ENCODE measurements around the gene DMXL1.
A peak's percentile ranks its signal among the peaks of the same experiment; 100 is the strongest.

Gene DMXL1

DNA sequence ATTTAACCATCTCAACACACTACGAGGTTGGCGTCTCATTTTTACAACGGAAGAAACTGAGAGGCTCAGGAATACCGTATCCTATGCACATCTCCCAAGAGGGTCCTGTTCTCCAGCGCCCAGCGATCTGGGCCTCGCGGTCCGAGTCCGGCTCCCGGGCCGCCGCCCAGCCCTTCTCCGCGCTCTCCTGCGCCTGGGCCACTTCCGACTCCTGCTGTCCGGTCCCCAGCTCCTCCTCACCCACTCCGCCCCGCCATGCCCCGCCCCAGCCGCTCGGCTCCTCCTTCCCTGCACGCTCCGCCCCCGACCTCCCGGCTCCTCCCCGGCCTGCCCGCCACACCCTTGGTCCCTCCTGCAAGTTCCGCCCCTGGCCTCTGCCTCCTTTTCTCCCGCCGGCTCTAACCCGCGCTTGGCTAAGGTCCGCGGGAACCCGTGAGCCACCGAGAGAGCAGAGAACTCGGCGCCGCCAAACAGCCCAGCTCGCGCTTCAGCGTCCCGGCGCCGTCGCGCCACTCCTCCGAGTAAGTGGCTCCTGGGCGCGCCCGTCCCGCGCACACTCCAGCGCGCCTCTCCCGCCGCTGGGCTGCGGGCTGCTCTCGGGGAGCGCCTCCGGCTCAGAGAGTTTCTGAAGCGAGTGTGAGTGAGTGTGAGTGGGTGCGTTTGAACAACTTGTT lies 197.6 kb downstream of the DMXL1 start:
- Histone ChIP-seq H3K9ac (ENCODE audit: low read length) (peak overlapping the region; percentile 92), H3K18ac (ENCODE audit: low read length) (peak overlapping the region; percentile 71)

DNA sequence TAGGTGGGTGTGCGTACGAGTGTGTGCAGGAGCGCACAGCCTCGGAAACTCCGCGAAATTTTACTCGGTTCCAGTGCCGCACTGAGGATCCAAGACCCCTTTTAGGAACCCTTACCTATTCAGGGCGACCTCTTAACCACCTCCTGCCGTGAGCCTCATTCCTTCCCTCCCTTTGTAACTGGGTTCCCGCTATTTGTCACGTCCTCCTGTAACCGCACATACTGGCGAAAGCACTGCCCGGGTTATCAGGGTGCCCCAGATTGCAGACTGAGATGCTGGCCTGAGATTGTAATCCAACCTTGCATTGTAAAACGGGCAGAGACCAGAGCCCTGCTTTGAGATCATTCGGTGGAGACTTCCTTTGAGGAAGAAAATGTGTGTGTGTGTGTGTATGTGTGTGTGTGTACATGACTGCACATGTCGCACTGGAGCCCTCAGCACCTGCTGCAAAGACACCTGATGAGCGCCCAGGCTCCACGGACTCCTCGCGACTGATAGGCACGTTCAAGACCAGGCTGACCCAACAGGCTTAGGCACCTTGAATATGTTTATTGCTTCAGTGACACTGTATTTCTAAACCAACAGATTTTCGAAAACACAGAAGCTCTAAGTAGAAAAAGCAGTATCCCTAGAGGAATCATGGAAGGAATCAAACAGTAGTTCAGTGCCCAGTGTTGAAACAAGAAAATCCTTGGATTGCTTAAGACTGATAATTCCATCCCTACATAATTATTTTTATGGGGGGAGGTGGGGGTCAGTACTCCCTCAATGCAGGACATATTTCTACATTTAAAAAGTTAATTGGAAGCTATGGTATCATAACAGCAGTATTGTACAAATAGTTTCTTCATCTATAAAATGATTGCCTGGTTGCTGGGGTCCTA lies 198.4 kb downstream of the DMXL1 start:
- Histone ChIP-seq H4K5ac (ENCODE audit: low read length) (no peak overlapping the region), H3K4me1 (ENCODE audit: control insufficient read depth, low read depth, low read length) (peaks cover 20% of the 10 kb centered on the region), H2AK5ac (ENCODE audit: low read length) (no peak overlapping the region), H3K27ac (ENCODE audit: low read depth, low read length) (peak overlapping the region; percentile 73), H3K23ac (ENCODE audit: low read length) (no peak overlapping the region), H2BK15ac (replicated peaks; ENCODE audit: low read depth) (no peak overlapping the region), H4K8ac (ENCODE audit: low read depth, low read length) (no peak overlapping the region), H3K9ac (ENCODE audit: low read length) (peak overlapping the region; percentile 92), H3K4ac (ENCODE audit: low read depth, low read length) (no peak overlapping the region), H3K56ac (ENCODE audit: low read length) (peak overlapping the region; percentile 94), H3K36me3 (ENCODE audit: control insufficient read depth, insufficient read depth, low read length) (no peaks in the 10 kb centered on the region), H2BK5ac (ENCODE audit: low read length) (no peak overlapping the region), H3K79me1 (ENCODE audit: low read length) (peaks cover 15% of the 10 kb centered on the region), H3K18ac (ENCODE audit: low read length) (peak overlapping the region; percentile 1), H2BK120ac (ENCODE audit: low read depth, low read length) (no peak overlapping the region), H3K27me3 (ENCODE audit: insufficient read depth, low read length, poor library complexity) (no peaks in the 10 kb centered on the region), H3K79me2 (ENCODE audit: control insufficient read depth, insufficient read depth, low read length) (peaks cover 4% of the 10 kb centered on the region), H3K4me3 (ENCODE audit: low read length) (peak overlapping the region; percentile 80), H3K4me2 (ENCODE audit: low read length) (peak overlapping the region; percentile 83)
- peak; percentile 63 for DNase-seq
- WGBS (ENCODE audit: extremely low coverage, insufficient coverage, low lambda C conversion rate) = no CpG with 5 or more reads among the region's 24 CpGs

More for the DNA sequence above, 197.6 kb downstream of the DMXL1 start:
- H2BK15ac ChIP-seq (replicated peaks; ENCODE audit: low read depth) = no peak overlapping the region
- WGBS (ENCODE audit: extremely low coverage, insufficient coverage, low lambda C conversion rate) = no CpG with 5 or more reads among the region's 65 CpGs
- H3K79me1 ChIP-seq (ENCODE audit: low read length) = peaks cover 11% of the 10 kb centered on the region
- H4K5ac ChIP-seq (ENCODE audit: low read length) = peak overlapping the region; percentile 99
- peak overlapping the region; percentile 94 for H3K4me2 ChIP-seq (ENCODE audit: low read length)
- no peaks in the 10 kb centered on the region for H3K27me3 ChIP-seq (ENCODE audit: insufficient read depth, low read length, poor library complexity)
- peaks cover 16% of the 10 kb centered on the region for H3K4me1 ChIP-seq (ENCODE audit: control insufficient read depth, low read depth, low read length)
- peak overlapping the region; percentile 73 for H3K27ac ChIP-seq (ENCODE audit: low read depth, low read length)
- no peak overlapping the region for H3K23ac ChIP-seq (ENCODE audit: low read length)
- no peak overlapping the region for H2BK120ac ChIP-seq (ENCODE audit: low read depth, low read length)
- peaks cover 4% of the 10 kb centered on the region for H3K79me2 ChIP-seq (ENCODE audit: control insufficient read depth, insufficient read depth, low read length)
- no peaks in the 10 kb centered on the region for H3K36me3 ChIP-seq (ENCODE audit: control insufficient read depth, insufficient read depth, low read length)
- peak overlapping the region; percentile 29 for H2BK5ac ChIP-seq (ENCODE audit: low read length)
- peak; percentile 97 for DNase-seq
- H3K4ac ChIP-seq (ENCODE audit: low read depth, low read length) = no peak overlapping the region
- H2AK5ac ChIP-seq (ENCODE audit: low read length) = no peak overlapping the region
- peak overlapping the region; percentile 80 for H3K4me3 ChIP-seq (ENCODE audit: low read length)
- peak overlapping the region; percentile 98 for H3K56ac ChIP-seq (ENCODE audit: low read length)
- H4K8ac ChIP-seq (ENCODE audit: low read depth, low read length) = no peak overlapping the region

DNA sequence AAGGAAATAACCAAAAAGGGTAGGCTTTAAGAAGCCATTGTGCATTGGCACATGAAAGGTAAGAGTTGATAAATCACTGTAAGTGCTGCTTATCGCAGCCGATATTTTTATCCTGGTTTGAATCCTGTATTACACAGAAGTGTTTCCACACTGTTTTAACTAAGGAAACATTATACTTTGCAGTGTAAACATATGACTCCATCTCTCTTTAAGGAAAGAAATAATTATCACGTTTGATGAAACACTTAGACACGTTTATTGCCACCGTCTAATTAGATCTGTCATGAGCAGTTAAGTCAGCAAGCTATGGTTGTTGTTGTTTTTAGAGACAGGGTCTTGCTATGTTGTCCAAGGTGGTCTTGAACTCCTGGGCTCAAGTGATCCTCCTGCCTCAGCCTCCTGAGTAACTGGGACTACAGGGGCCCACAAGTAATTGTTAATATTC lies 199.3 kb downstream of the DMXL1 start:
- Histone ChIP-seq H3K79me1 (ENCODE audit: low read length) (peaks cover 19% of the 10 kb centered on the region), H3K36me3 (ENCODE audit: control insufficient read depth, insufficient read depth, low read length) (no peaks in the 10 kb centered on the region), H3K27me3 (ENCODE audit: insufficient read depth, low read length, poor library complexity) (no peaks in the 10 kb centered on the region), H2BK120ac (ENCODE audit: low read depth, low read length) (no peak overlapping the region), H3K18ac (ENCODE audit: low read length) (no peak overlapping the region), H3K4me3 (ENCODE audit: low read length) (no peak overlapping the region), H3K4me1 (ENCODE audit: control insufficient read depth, low read depth, low read length) (peaks cover 25% of the 10 kb centered on the region), H4K5ac (ENCODE audit: low read length) (no peak overlapping the region), H4K8ac (ENCODE audit: low read depth, low read length) (no peak overlapping the region), H3K9ac (ENCODE audit: low read length) (no peak overlapping the region), H2BK15ac (replicated peaks; ENCODE audit: low read depth) (no peak overlapping the region), H2BK5ac (ENCODE audit: low read length) (no peak overlapping the region), H3K79me2 (ENCODE audit: control insufficient read depth, insufficient read depth, low read length) (peaks cover 4% of the 10 kb centered on the region), H3K23ac (ENCODE audit: low read length) (no peak overlapping the region), H3K27ac (ENCODE audit: low read depth, low read length) (no peak overlapping the region), H3K4me2 (ENCODE audit: low read length) (no peak overlapping the region), H2AK5ac (ENCODE audit: low read length) (no peak overlapping the region), H3K4ac (ENCODE audit: low read depth, low read length) (no peak overlapping the region), H3K56ac (ENCODE audit: low read length) (no peak overlapping the region)
- DNase-seq = no peak
- WGBS (ENCODE audit: extremely low coverage, insufficient coverage, low lambda C conversion rate) = no CpG with 5 or more reads among the region's 5 CpGs

DNA sequence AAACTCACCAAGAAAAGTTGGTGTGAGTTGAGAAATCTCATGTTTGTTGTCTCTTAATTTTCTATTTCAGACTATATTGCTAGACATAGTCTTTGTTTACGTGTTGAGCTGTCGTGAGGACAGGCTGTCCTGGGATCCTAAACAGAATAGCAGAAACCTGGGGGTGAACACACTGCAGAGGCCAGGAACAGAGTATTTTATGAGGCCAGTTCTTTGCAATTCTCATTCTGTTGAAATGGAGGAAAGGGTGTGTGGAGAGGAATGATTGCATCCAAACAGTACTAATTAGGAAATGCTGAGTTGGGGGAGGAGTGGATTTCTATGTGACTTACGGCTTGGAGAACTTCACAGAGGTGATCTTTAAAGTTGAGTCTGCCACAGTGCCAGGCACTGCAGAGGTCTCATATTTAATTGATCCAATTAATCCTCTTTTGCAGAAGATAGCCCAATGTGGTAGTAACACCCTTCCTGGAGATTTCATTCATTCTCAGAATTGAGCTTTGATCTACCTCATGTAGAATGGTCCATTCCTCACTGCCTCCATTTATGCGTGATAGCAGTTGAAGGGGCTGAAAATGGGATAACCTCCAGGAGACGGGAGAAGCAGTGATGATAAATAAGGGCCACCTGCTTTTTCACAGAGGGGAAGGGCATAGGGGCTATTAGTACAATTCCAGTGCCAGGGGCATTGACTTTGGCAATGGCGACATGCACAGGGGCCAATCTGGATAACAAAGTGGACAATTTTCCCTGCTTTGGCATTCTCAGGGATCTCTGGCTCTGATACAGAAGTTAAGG lies 200.3 kb downstream of the DMXL1 start:
- H3K4me1 ChIP-seq (ENCODE audit: control insufficient read depth, low read depth, low read length) = peaks cover 25% of the 10 kb centered on the region
- H3K27ac ChIP-seq (ENCODE audit: low read depth, low read length) = no peak overlapping the region
- no CpG with 5 or more reads among the region's 6 CpGs for WGBS (ENCODE audit: extremely low coverage, insufficient coverage, low lambda C conversion rate)

DNA sequence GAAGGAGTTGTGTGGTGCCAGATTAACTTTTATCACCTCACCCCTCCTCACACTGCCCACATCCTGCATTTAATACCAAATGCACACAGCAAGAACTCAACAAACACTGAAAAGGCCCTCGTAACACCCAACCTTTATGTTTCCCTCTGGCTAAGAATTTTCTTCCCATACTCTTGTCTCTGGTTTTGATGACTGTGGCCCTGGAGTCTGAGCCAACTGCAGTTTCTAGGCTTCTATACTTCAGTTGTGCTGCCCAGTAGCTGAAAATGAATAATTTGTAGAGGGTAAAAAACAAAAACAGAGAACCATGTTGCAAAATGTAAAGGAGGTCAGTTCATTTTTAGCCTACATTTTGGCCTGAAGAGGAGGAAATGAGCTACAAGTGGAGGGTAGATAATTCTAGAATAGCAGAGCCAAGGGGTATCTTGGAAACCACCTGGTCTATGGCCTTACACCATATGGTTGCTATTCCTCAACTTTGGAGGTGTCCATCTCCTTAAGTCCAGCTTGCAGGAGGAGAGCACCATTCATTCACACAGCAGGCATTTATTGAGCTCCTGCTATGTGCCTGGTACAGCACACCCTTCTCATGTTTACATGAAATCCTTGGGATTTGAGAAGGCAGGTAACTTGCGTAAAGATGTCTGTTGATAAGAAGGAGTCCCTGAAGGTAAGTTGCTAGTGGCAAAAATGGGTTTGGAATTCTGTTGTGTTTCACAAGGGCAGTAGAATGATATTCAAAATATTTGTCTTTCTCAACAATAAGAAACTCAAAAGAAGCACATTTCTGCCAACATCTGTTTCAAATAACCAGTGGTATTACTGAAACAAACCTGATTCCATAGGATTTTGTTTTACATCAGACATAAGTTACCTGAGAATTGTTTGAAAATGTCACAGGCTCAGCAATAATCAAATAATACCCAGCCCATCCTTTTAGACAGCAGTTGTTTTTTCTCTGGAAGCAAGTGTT lies 201.2 kb downstream of the DMXL1 start:
- no CpG with 5 or more reads among the region's 2 CpGs for WGBS (ENCODE audit: extremely low coverage, insufficient coverage, low lambda C conversion rate)
- H3K79me2 ChIP-seq (ENCODE audit: control insufficient read depth, insufficient read depth, low read length) = peaks cover 4% of the 10 kb centered on the region
- H3K23ac ChIP-seq (ENCODE audit: low read length) = peak overlapping the region; percentile 49
- H2BK120ac ChIP-seq (ENCODE audit: low read depth, low read length) = no peak overlapping the region
- no peak for DNase-seq
- H3K4me1 ChIP-seq (ENCODE audit: control insufficient read depth, low read depth, low read length) = peaks cover 25% of the 10 kb centered on the region
- H2BK15ac ChIP-seq (replicated peaks; ENCODE audit: low read depth) = no peak overlapping the region
- no peaks in the 10 kb centered on the region for H3K27me3 ChIP-seq (ENCODE audit: insufficient read depth, low read length, poor library complexity)
- no peak overlapping the region for H3K18ac ChIP-seq (ENCODE audit: low read length)
- H2AK5ac ChIP-seq (ENCODE audit: low read length) = no peak overlapping the region
- H2BK5ac ChIP-seq (ENCODE audit: low read length) = no peak overlapping the region
- H3K4me2 ChIP-seq (ENCODE audit: low read length) = no peak overlapping the region
- H3K56ac ChIP-seq (ENCODE audit: low read length) = no peak overlapping the region
- H3K4me3 ChIP-seq (ENCODE audit: low read length) = no peak overlapping the region
- H3K4ac ChIP-seq (ENCODE audit: low read depth, low read length) = no peak overlapping the region
- H4K8ac ChIP-seq (ENCODE audit: low read depth, low read length) = no peak overlapping the region
- no peak overlapping the region for H3K27ac ChIP-seq (ENCODE audit: low read depth, low read length)
- no peak overlapping the region for H4K5ac ChIP-seq (ENCODE audit: low read length)
- H3K36me3 ChIP-seq (ENCODE audit: control insufficient read depth, insufficient read depth, low read length) = no peaks in the 10 kb centered on the region
- no peak overlapping the region for H3K9ac ChIP-seq (ENCODE audit: low read length)
- peaks cover 19% of the 10 kb centered on the region for H3K79me1 ChIP-seq (ENCODE audit: low read length)

More for the DNA sequence above, 200.3 kb downstream of the DMXL1 start:
- no peaks in the 10 kb centered on the region for H3K36me3 ChIP-seq (ENCODE audit: control insufficient read depth, insufficient read depth, low read length)
- H3K9ac ChIP-seq (ENCODE audit: low read length) = no peak overlapping the region
- no peak overlapping the region for H3K4me2 ChIP-seq (ENCODE audit: low read length)
- H2BK15ac ChIP-seq (replicated peaks; ENCODE audit: low read depth) = no peak overlapping the region
- H3K4me3 ChIP-seq (ENCODE audit: low read length) = no peak overlapping the region
- H3K4ac ChIP-seq (ENCODE audit: low read depth, low read length) = no peak overlapping the region
- no peaks in the 10 kb centered on the region for H3K27me3 ChIP-seq (ENCODE audit: insufficient read depth, low read length, poor library complexity)
- H3K56ac ChIP-seq (ENCODE audit: low read length) = no peak overlapping the region
- H2BK120ac ChIP-seq (ENCODE audit: low read depth, low read length) = no peak overlapping the region
- no peak overlapping the region for H3K23ac ChIP-seq (ENCODE audit: low read length)
- no peak overlapping the region for H2AK5ac ChIP-seq (ENCODE audit: low read length)
- no peak overlapping the region for H4K5ac ChIP-seq (ENCODE audit: low read length)
- no peak overlapping the region for H4K8ac ChIP-seq (ENCODE audit: low read depth, low read length)
- no peak overlapping the region for H2BK5ac ChIP-seq (ENCODE audit: low read length)
- H3K79me1 ChIP-seq (ENCODE audit: low read length) = peaks cover 19% of the 10 kb centered on the region
- peaks cover 4% of the 10 kb centered on the region for H3K79me2 ChIP-seq (ENCODE audit: control insufficient read depth, insufficient read depth, low read length)
- no peak for DNase-seq
- no peak overlapping the region for H3K18ac ChIP-seq (ENCODE audit: low read length)

All from mesendoderm (in vitro differentiated cells).